HG02885 (cell line): ENCODE measurements around the gene TEX19.

Source experiments
- ATAC-seq: cut with Tn5 transposase; IDR thresholded peaks from one replicate; pipeline ENCODE4 v1.9.1; 2021; ENCODE audit warnings: mild to moderate bottlenecking; ENCODE audit not compliant: unreplicated experiment, poor library complexity

Gene TEX19

GRCh38 chr17:82358465-82359350, at the start of gene TEX19:
TSS of gene TEX19 (plus strand) at chr17:82359247. CDS start at chr17:82362151, 2,904 bp downstream.
- ATAC-seq = no peak

GRCh38 chr17:82309656-82310570, 49.1 kb upstream of the TEX19 start:
- no peak for ATAC-seq

GRCh38 chr17:82310877-82311276, 48.2 kb upstream of the TEX19 start:
- ATAC-seq = no peak

- no peak for ATAC-seq
Observed at GRCh38 chr17:82311971-82312370, 47.1 kb upstream of the TEX19 start.

- no peak for ATAC-seq
Observed at GRCh38 chr17:82313195-82314011, 45.6 kb upstream of the TEX19 start.

GRCh38 chr17:82314012-82314726, 44.9 kb upstream of the TEX19 start:
- ATAC-seq = no peak

GRCh38 chr17:82314727-82315605, 44.1 kb upstream of the TEX19 start:
- ATAC-seq = no peak

- ATAC-seq = no peak
Observed at GRCh38 chr17:82315703-82316358, 43.2 kb upstream of the TEX19 start.

GRCh38 chr17:82316651-82317393, 42.2 kb upstream of the TEX19 start:
- ATAC-seq = no peak

- no peak for ATAC-seq
Observed at GRCh38 chr17:82317394-82318168, 41.5 kb upstream of the TEX19 start, which contains the start of gene CD7. TSS of gene CD7 (minus strand) at chr17:82317608. CDS start at chr17:82317495, 113 bp downstream.

- ATAC-seq = no peak
Observed at GRCh38 chr17:82318169-82318498, 40.9 kb upstream of the TEX19 start.

- no peak for ATAC-seq
Observed at GRCh38 chr17:82318772-82319606, 40.1 kb upstream of the TEX19 start.

GRCh38 chr17:82319619-82320062, 39.4 kb upstream of the TEX19 start:
- ATAC-seq = no peak

- no peak for ATAC-seq
Observed at GRCh38 chr17:82320140-82320840, 38.8 kb upstream of the TEX19 start.
